Measurements from ENCODE around the gene USP11. TPM values are rescaled to one million over a fixed set of nuclear protein-coding genes. Genes with fewer than 3 reads are reported as not detected.

Gene USP11
- total RNA-seq, 6 experiments from 2014 or later = 55.2 to 68.7 (median 62.8) TPM

- Mint-ChIP-seq H3K27ac (peak overlapping the region; percentile 99), H3K4me3 (peak overlapping the region; percentile 92), H3K27me3 (ENCODE audit: insufficient read depth) (peaks cover 13% of the 10 kb centered on the region), H3K36me3 (ENCODE audit: low read depth) (peaks cover 29% of the 10 kb centered on the region; the same call in 1 of the 2 replicates), H3K9me3 (no peaks in the 10 kb centered on the region), H3K4me1 (ENCODE audit: low read depth) (peaks cover 39% of the 10 kb centered on the region)
- no peak for TF ChIP-seq CTCF (IDR thresholded peaks at IDR 0.05)
- peak; percentile 97 for DNase-seq
Measured at GRCh38 chrX:47217852-47218279, 14.9 kb upstream of the USP11 start.

- no peak for TF ChIP-seq CTCF (IDR thresholded peaks at IDR 0.05)
- Mint-ChIP-seq H3K4me3 (peak within 1 kb of the TSS; percentile 97), H3K36me3 (ENCODE audit: low read depth) (peaks cover 29% of the 10 kb centered on the region; the same call in 1 of the 2 replicates), H3K4me1 (ENCODE audit: low read depth) (peaks cover 39% of the 10 kb centered on the region), H3K27ac (peak within 1 kb of the TSS; percentile 99), H3K27me3 (ENCODE audit: insufficient read depth) (peaks cover 13% of the 10 kb centered on the region), H3K9me3 (no peaks in the 10 kb centered on the region)
- peak; percentile 61 for DNase-seq
Measured at GRCh38 chrX:47218280-47218919, 14.4 kb upstream of the USP11 start, which contains the start of gene CDK16. Gene CDK16, plus strand, starts transcription at chrX:47218681. Its CDS starts 4,877 bp downstream, at chrX:47223558.

- H3K4me1 Mint-ChIP-seq (ENCODE audit: low read depth) = peaks cover 39% of the 10 kb centered on the region
- peak overlapping the region; percentile 97 for H3K4me3 Mint-ChIP-seq
- H3K27ac Mint-ChIP-seq = peak overlapping the region; percentile 84
- no peaks in the 10 kb centered on the region for H3K9me3 Mint-ChIP-seq
- peaks cover 13% of the 10 kb centered on the region for H3K27me3 Mint-ChIP-seq (ENCODE audit: insufficient read depth)
- TF ChIP-seq CTCF (IDR thresholded peaks at IDR 0.05) = no peak
- H3K36me3 Mint-ChIP-seq (ENCODE audit: low read depth) = peaks cover 29% of the 10 kb centered on the region; the same call in 1 of the 2 replicates
- no peak for DNase-seq
Measured at GRCh38 chrX:47218920-47219815, 13.6 kb upstream of the USP11 start.

GRCh38 chrX:47221756-47222155 is 11.1 kb upstream of the USP11 start:
- DNase-seq = no peak
- Mint-ChIP-seq H3K36me3 (ENCODE audit: low read depth) (peaks cover 19% of the 10 kb centered on the region; the same call in 1 of the 2 replicates), H3K9me3 (no peaks in the 10 kb centered on the region), H3K27me3 (ENCODE audit: insufficient read depth) (peaks cover 8% of the 10 kb centered on the region), H3K4me1 (ENCODE audit: low read depth) (peaks cover 27% of the 10 kb centered on the region), H3K27ac (no peak overlapping the region), H3K4me3 (no peak overlapping the region)
- TF ChIP-seq CTCF (IDR thresholded peaks at IDR 0.05) = no peak

GRCh38 chrX:47222751-47223350 is 10.0 kb upstream of the USP11 start:
- H3K9me3 Mint-ChIP-seq = no peaks in the 10 kb centered on the region
- H3K27ac Mint-ChIP-seq = no peak overlapping the region
- peaks cover 19% of the 10 kb centered on the region for H3K4me1 Mint-ChIP-seq (ENCODE audit: low read depth)
- peaks cover 8% of the 10 kb centered on the region for H3K27me3 Mint-ChIP-seq (ENCODE audit: insufficient read depth)
- DNase-seq = no peak
- peaks cover 17% of the 10 kb centered on the region; the same call in 1 of the 2 replicates for H3K36me3 Mint-ChIP-seq (ENCODE audit: low read depth)
- no peak for TF ChIP-seq CTCF (IDR thresholded peaks at IDR 0.05)
- H3K4me3 Mint-ChIP-seq = no peak overlapping the region

Data from HFFc6 (cell line).